ENCODE data around the gene GALNS.
A peak's percentile ranks its signal among the peaks of the same experiment; 100 is the strongest.

The GALNS gene

GRCh38 chr16:88820385-88821025 lies 36.2 kb downstream of the GALNS start:
- no peak overlapping the region for H3K4me3 ChIP-seq (ENCODE audit: low read depth, low read length)

GRCh38 chr16:88819126-88819525 lies 37.6 kb downstream of the GALNS start:
- no peak overlapping the region for H3K4me3 ChIP-seq (ENCODE audit: low read depth, low read length)

GRCh38 chr16:88818575-88818874 lies 38.2 kb downstream of the GALNS start:
- no peak overlapping the region for H3K4me3 ChIP-seq (ENCODE audit: low read depth, low read length)

- H3K4me3 ChIP-seq (ENCODE audit: low read depth, low read length), result no peak overlapping the region
Observed at GRCh38 chr16:88817785-88818574, 38.8 kb downstream of the GALNS start.

DNA sequence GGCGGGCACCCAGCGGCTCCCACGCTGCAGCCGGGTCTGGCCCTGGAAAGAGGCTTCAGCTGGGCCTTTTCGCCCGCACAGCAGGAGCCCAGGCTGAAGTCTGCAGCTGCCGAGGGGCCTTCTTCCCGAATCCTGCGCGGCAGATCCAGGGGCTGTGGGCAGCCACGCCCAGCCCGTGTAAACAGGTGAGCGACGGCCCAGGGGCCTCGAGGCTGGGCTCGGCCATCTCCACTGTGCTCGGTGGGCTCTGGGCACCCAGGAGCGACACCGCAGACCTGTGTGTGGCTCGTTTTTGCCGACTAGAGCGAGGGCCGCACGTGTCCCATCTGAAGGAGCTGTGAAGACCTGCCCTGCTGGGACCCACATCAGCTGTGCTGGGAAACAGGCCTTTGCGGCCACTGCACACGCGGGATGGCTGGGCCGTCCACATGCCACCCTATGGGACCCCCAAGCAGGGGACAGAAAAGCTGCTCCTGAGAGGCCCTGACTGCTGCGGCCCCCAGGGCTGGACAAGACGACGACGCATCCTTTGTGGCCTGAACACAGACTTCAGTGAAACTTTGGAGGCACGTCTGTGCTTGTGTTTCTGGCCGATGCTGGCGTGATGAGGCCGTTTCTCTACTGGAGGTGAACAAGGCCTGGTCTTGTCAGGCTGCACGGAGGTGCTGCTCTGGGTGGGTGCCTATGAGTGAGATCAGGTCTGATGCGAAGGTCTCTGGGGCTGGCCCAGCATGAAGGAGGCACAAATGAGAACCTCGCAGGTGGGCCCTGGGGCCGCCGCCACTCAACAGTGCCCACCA lies 39.8 kb downstream of the GALNS start:
- no peak overlapping the region for H3K4me3 ChIP-seq (ENCODE audit: low read depth, low read length)

- H3K4me3 ChIP-seq (ENCODE audit: low read depth, low read length), result no peak overlapping the region
Observed at GRCh38 chr16:88815901-88816589, 40.7 kb downstream of the GALNS start.

- H3K4me3 ChIP-seq (ENCODE audit: low read depth, low read length), result no peak overlapping the region
Observed at GRCh38 chr16:88815227-88815626, 41.5 kb downstream of the GALNS start.

- H3K4me3 ChIP-seq (ENCODE audit: low read depth, low read length), result no peak overlapping the region
Observed at GRCh38 chr16:88814144-88814502, 42.6 kb downstream of the GALNS start.

- H3K4me3 ChIP-seq (ENCODE audit: low read depth, low read length), result no peak overlapping the region
Observed at GRCh38 chr16:88813269-88814143, 43.2 kb downstream of the GALNS start.

DNA sequence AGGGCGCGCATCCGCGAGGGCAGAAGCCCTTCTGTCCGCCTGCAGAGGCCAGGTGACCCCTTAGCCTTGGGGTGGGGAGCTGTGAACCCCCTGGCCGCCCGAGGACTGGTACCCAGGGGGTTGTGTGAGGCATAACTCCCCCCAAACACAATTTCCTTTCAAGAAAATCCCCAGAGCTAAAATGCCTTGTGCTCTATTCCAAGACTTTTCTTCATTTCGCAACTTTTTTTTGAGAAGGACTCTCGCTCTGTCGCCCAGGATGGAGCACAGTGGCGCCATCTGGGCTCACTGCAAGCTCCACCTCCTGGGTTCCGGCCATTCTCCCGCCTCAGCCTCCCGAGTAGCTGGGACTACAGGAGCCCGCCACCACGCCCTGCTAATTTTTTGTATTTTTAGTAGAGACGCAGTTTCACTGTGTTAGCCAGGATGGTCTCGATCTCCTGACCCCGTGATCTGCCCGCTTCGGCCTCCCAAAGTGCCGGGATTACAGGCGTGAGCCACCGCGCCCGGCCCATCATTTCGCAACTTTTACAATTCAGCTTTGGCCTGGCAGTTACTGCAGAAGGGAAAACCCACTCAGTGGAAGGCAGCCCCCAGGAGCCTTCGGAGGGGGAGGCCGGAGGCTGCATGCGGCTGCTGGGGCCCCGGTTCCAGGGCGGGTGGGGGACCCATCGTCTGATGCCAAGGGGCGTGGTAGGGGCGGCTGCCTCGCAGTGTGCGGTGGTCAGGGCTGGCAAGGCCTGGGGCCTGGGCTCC lies 44.1 kb downstream of the GALNS start:
- peak overlapping the region; percentile 74 for H3K4me3 ChIP-seq (ENCODE audit: low read depth, low read length)

- peak within 1 kb of the TSS; percentile 74 for H3K4me3 ChIP-seq (ENCODE audit: low read depth, low read length)
Observed at GRCh38 chr16:88811769-88812512, 44.8 kb downstream of the GALNS start, which contains the start of gene APRT. Gene APRT (minus strand): TSS chr16:88811928. CDS start chr16:88811899, 29 bp downstream.

- H3K4me3 ChIP-seq (ENCODE audit: low read depth, low read length), result peak overlapping the region; percentile 74
Observed at GRCh38 chr16:88810912-88811768, 45.6 kb downstream of the GALNS start.

GRCh38 chr16:88810166-88810911 lies 46.4 kb downstream of the GALNS start:
- peak overlapping the region; percentile 74 for H3K4me3 ChIP-seq (ENCODE audit: low read depth, low read length)

- H3K4me3 ChIP-seq (ENCODE audit: low read depth, low read length), result no peak overlapping the region
Observed at GRCh38 chr16:88809676-88810165, 47.0 kb downstream of the GALNS start.

GRCh38 chr16:88809068-88809675 lies 47.6 kb downstream of the GALNS start:
- H3K4me3 ChIP-seq (ENCODE audit: low read depth, low read length), result no peak overlapping the region

DNA sequence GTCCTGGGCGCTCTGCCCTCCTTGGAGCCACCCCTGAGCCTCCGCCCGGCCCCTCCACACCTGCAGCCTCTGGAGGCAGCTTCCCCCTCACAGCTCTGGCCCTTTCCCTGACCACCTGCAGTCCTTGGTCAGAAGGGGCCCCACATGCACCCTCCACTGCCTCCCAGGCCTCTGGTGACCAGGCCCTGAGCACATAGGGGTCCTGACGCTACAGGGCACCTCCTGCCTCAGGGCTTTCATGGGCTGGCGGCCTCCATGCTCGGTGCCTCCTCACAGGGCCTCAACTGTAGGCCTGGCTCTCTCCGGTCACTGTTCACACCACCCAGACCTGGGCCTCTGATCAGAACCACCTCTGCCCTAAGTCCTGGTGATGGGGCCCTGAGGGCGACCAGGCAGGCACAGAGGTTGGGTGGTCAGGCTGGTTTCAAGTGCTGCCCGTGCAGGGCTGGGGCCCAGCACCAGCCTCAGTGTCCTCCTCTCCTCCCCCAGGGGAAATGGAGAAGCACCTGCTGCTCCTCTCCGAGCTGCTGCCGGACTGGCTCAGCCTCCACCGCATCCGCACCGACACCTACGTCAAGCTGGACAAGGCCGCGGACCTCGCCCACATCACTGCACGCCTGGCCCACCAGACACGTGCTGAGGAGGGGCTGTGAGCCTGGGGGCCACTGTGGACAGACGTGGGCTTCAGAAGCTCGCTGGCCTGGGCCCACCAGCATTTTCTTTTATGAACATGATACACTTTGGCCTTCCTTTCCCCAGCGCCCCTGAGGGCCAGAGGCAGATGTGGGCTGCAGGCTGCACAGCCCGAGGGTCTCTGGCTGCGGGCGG lies 48.9 kb downstream of the GALNS start:
- no peak overlapping the region for H3K4me3 ChIP-seq (ENCODE audit: low read depth, low read length)
